Colonic mucosa (tissue), 4 donors: ENCODE data around the gene GRID1. TPM values are rescaled to one million over a fixed set of nuclear protein-coding genes. Genes with fewer than 3 reads are reported as not detected.

Experiments used
- DNase-seq: peaks from one replicate; pipeline ENCODE4 v3.0.0-alpha.2; 2020
- H3K27ac ChIP-seq: fragments of 200-600 bp; one replicate; pipeline ENCODE4 v1.8.0; 2021
- H3K27me3 ChIP-seq: fragments of 200-600 bp; one replicate; pipeline ENCODE4 v1.8.0; 2021
- H3K36me3 ChIP-seq: fragments of 200-600 bp; one replicate; pipeline ENCODE4 v1.8.0; 2021
- H3K4me1 ChIP-seq: fragments of 200-600 bp; one replicate; pipeline ENCODE4 v1.8.0; 2021; ENCODE audit warnings: mild to moderate bottlenecking
- H3K4me3 ChIP-seq: fragments of 200-600 bp; one replicate; pipeline ENCODE4 v1.8.0; 2021
- H3K9ac ChIP-seq, 2 donors: one replicate each; pipeline ENCODE4 v1.7.0; 2013; ENCODE audit warnings: control low read depth in 2 of 2, low read depth in 2 of 2, low read length in 2 of 2
- H3K9me3 ChIP-seq: fragments of 200-600 bp; one replicate; pipeline ENCODE4 v1.8.0; 2021
- CTCF ChIP-seq: fragments of 200-600 bp; IDR thresholded peaks from one replicate; pipeline ENCODE4 v1.8.0; 2022; ENCODE audit warnings: antibody characterized with exemption, mild to moderate bottlenecking
- intact Hi-C: fragments of 100-400 bp; cut with DNase I; formaldehyde crosslinking; loops from one replicate; pipeline ENCODE4 v1.14.1; 2022
- total RNA-seq, 2 donors: library from RNA; stranded (reverse); fragmentation: NEBNext Ultra II Directional in 1 of 2; extraction: Animal tissue kit (Norgen Biotek cat#: 25700) in 1 of 2; gene quantifications; one replicate each; pipeline ENCODE4 v1.2.1, GENCODE V29; 2021
- donor health status: healthy.
- donor health status: DM: no; HTN: no; CAD: no.
- donor health status: DM: no; HTN: no; CAD: no.

The GRID1 gene
- total RNA-seq, 2 donors from 2014 or later = 0.30 to 0.37 TPM

GRCh38 chr10:85857791-85858190 lies 508.8 kb downstream of the GRID1 start:
- Histone ChIP-seq H3K4me3 (no peak overlapping the region), H3K36me3 (no peaks in the 10 kb centered on the region), H3K4me1 (no peaks in the 10 kb centered on the region), H3K9me3 (no peaks in the 10 kb centered on the region), H3K9ac (no peak overlapping the region), H3K27ac (no peak overlapping the region), H3K27me3 (no peaks in the 10 kb centered on the region)
- no peak for DNase-seq
- intact Hi-C loops = no loop called here
- TF ChIP-seq CTCF = no peak

- no peaks in the 10 kb centered on the region for H3K9me3 ChIP-seq
- no peaks in the 10 kb centered on the region for H3K36me3 ChIP-seq
- no peak for DNase-seq
- no peaks in the 10 kb centered on the region for H3K27me3 ChIP-seq
- intact Hi-C loops = no loop called here
- no peak overlapping the region for H3K27ac ChIP-seq
- H3K9ac ChIP-seq = no peak overlapping the region
- H3K4me1 ChIP-seq = no peaks in the 10 kb centered on the region
- no peak overlapping the region for H3K4me3 ChIP-seq
- TF ChIP-seq CTCF = no peak
Observed at GRCh38 chr10:85857305-85857704, 509.3 kb downstream of the GRID1 start.

GRCh38 chr10:85851934-85852333 lies 514.7 kb downstream of the GRID1 start:
- Histone ChIP-seq H3K36me3 (no peaks in the 10 kb centered on the region), H3K9ac (no peak overlapping the region), H3K27me3 (no peaks in the 10 kb centered on the region), H3K4me3 (no peak overlapping the region), H3K4me1 (no peaks in the 10 kb centered on the region), H3K27ac (no peak overlapping the region), H3K9me3 (no peaks in the 10 kb centered on the region)
- intact Hi-C loops = no loop called here
- no peak for TF ChIP-seq CTCF
- DNase-seq = no peak

- intact Hi-C loops = no loop called here
- no peaks in the 10 kb centered on the region for H3K4me1 ChIP-seq
- TF ChIP-seq CTCF = no peak
Observed at GRCh38 chr10:85851325-85851724, 515.3 kb downstream of the GRID1 start.

GRCh38 chr10:85850736-85851135 lies 515.9 kb downstream of the GRID1 start:
- Histone ChIP-seq H3K27ac (no peak overlapping the region), H3K4me1 (no peaks in the 10 kb centered on the region), H3K4me3 (no peak overlapping the region), H3K9ac (no peak overlapping the region), H3K27me3 (no peaks in the 10 kb centered on the region), H3K9me3 (no peaks in the 10 kb centered on the region), H3K36me3 (no peaks in the 10 kb centered on the region)
- intact Hi-C loops = no loop called here
- no peak for TF ChIP-seq CTCF
- DNase-seq = no peak

More at GRCh38 chr10:85851325-85851724, 515.3 kb downstream of the GRID1 start:
- H3K27ac ChIP-seq = no peak overlapping the region
- no peaks in the 10 kb centered on the region for H3K9me3 ChIP-seq
- no peaks in the 10 kb centered on the region for H3K36me3 ChIP-seq
- no peak overlapping the region for H3K4me3 ChIP-seq
- no peaks in the 10 kb centered on the region for H3K27me3 ChIP-seq
- no peak for DNase-seq
- H3K9ac ChIP-seq = no peak overlapping the region

- no peak overlapping the region for H3K9ac ChIP-seq
- H3K4me1 ChIP-seq = no peaks in the 10 kb centered on the region
- no peak overlapping the region for H3K4me3 ChIP-seq
- DNase-seq = no peak
- H3K27ac ChIP-seq = no peak overlapping the region
- no peak for TF ChIP-seq CTCF
- no peaks in the 10 kb centered on the region for H3K9me3 ChIP-seq
- no peaks in the 10 kb centered on the region for H3K36me3 ChIP-seq
- H3K27me3 ChIP-seq = no peaks in the 10 kb centered on the region
- intact Hi-C loops = no loop called here
Observed at GRCh38 chr10:85849315-85849714, 517.3 kb downstream of the GRID1 start.
